Measurements from ENCODE around the gene CLEC4G. TPM values are rescaled to one million over a fixed set of nuclear protein-coding genes. Genes with fewer than 3 reads are reported as not detected.

Gene CLEC4G
- polyA plus RNA-seq, 1 donor from 2014 or later, result not detected

DNA sequence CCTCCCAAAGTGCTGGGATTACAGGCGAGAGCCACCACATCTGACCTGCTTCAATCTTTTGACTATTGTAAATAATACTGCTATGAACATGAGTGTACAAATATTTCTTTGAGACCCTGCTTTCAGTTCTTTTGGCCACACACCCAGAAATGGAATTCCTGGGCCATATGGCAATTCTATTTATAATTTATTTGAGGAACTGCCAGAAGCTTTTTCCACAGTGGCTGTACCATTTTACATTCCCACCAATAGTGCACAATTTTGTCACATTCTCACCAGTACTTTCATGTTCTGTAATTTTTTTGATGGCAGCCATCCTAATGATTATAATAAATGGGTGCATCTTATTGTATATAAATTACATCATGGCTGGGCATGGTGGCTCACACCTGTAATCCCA is 16.2 kb downstream of the CLEC4G start:
- Histone ChIP-seq H4K20me1 (ENCODE audit: insufficient read depth) (no peaks in the 10 kb centered on the region), H3K36me3 (ENCODE audit: insufficient read depth, low read length) (no peaks in the 10 kb centered on the region), H3K9me3 (ENCODE audit: low read length) (no peaks in the 10 kb centered on the region), H3F3A (ENCODE audit: insufficient read depth, low read length, poor library complexity, severe bottlenecking) (no peaks in the 10 kb centered on the region), H3K79me2 (replicated peaks; ENCODE audit: insufficient read depth, low read length) (no peaks in the 10 kb centered on the region), H3K9me2 (ENCODE audit: insufficient read depth, low read length) (no peaks in the 10 kb centered on the region), H2AFZ (ENCODE audit: low read depth, low read length) (no peak overlapping the region), H3K27me3 (ENCODE audit: insufficient read depth, low read depth, low read length) (no peaks in the 10 kb centered on the region), H3K27ac (ENCODE audit: low read length) (no peak overlapping the region), H3K4me2 (ENCODE audit: low read length) (no peak overlapping the region), H3K9ac (ENCODE audit: low read length) (no peak overlapping the region), H3K4me3 (ENCODE audit: low read length) (no peak overlapping the region)
- TF ChIP-seq SMC3 (conservative IDR thresholded peaks at IDR 0.05; ENCODE audit: poor library complexity) (no peak), RAD21 (conservative IDR thresholded peaks at IDR 0.05) (no peak), CTCF (IDR thresholded peaks at IDR 0.05; ENCODE audit: poor library complexity, severe bottlenecking) (no peak), EZH2 (IDR thresholded peaks at IDR 0.05; ENCODE audit: borderline replicate concordance, insufficient read depth, low read length, poor library complexity, severe bottlenecking) (no peak), TAF1 (IDR thresholded peaks at IDR 0.05; ENCODE audit: low read depth) (no peak)
- TF ChIP-seq, protein P1, sequence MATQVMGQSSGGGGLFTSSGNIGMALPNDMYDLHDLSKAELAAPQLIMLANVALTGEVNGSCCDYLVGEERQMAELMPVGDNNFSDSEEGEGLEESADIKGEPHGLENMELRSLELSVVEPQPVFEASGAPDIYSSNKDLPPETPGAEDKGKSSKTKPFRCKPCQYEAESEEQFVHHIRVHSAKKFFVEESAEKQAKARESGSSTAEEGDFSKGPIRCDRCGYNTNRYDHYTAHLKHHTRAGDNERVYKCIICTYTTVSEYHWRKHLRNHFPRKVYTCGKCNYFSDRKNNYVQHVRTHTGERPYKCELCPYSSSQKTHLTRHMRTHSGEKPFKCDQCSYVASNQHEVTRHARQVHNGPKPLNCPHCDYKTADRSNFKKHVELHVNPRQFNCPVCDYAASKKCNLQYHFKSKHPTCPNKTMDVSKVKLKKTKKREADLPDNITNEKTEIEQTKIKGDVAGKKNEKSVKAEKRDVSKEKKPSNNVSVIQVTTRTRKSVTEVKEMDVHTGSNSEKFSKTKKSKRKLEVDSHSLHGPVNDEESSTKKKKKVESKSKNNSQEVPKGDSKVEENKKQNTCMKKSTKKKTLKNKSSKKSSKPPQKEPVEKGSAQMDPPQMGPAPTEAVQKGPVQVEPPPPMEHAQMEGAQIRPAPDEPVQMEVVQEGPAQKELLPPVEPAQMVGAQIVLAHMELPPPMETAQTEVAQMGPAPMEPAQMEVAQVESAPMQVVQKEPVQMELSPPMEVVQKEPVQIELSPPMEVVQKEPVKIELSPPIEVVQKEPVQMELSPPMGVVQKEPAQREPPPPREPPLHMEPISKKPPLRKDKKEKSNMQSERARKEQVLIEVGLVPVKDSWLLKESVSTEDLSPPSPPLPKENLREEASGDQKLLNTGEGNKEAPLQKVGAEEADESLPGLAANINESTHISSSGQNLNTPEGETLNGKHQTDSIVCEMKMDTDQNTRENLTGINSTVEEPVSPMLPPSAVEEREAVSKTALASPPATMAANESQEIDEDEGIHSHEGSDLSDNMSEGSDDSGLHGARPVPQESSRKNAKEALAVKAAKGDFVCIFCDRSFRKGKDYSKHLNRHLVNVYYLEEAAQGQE (IDR thresholded peaks at IDR 0.05; ENCODE audit: borderline replicate concordance), result no peak

- Histone ChIP-seq H3K9me3 (ENCODE audit: low read length) (no peaks in the 10 kb centered on the region), H3K36me3 (ENCODE audit: insufficient read depth, low read length) (no peaks in the 10 kb centered on the region), H3K9ac (ENCODE audit: low read length) (no peak overlapping the region), H3K4me2 (ENCODE audit: low read length) (no peak overlapping the region), H3F3A (ENCODE audit: insufficient read depth, low read length, poor library complexity, severe bottlenecking) (no peaks in the 10 kb centered on the region), H3K79me2 (replicated peaks; ENCODE audit: insufficient read depth, low read length) (no peaks in the 10 kb centered on the region), H3K27ac (ENCODE audit: low read length) (no peak overlapping the region), H4K20me1 (ENCODE audit: insufficient read depth) (no peaks in the 10 kb centered on the region), H3K9me2 (ENCODE audit: insufficient read depth, low read length) (no peaks in the 10 kb centered on the region), H3K4me3 (ENCODE audit: low read length) (no peak overlapping the region), H2AFZ (ENCODE audit: low read depth, low read length) (no peak overlapping the region), H3K27me3 (ENCODE audit: insufficient read depth, low read depth, low read length) (no peaks in the 10 kb centered on the region)
- TF ChIP-seq MXI1 (conservative IDR thresholded peaks at IDR 0.05; ENCODE audit: poor library complexity, severe bottlenecking) (no peak), EZH2 (IDR thresholded peaks at IDR 0.05; ENCODE audit: borderline replicate concordance, insufficient read depth, low read length, poor library complexity, severe bottlenecking) (no peak), EP300 (conservative IDR thresholded peaks at IDR 0.05; ENCODE audit: poor library complexity, severe bottlenecking) (no peak), CTCF (IDR thresholded peaks at IDR 0.05; ENCODE audit: poor library complexity, severe bottlenecking) (no peak), RAD21 (conservative IDR thresholded peaks at IDR 0.05) (no peak), SMC3 (conservative IDR thresholded peaks at IDR 0.05; ENCODE audit: poor library complexity) (no peak), POLR2AphosphoS5 (IDR thresholded peaks at IDR 0.05) (no peak), TAF1 (IDR thresholded peaks at IDR 0.05; ENCODE audit: low read depth) (no peak)
- TF ChIP-seq, protein P1 (IDR thresholded peaks at IDR 0.05; ENCODE audit: borderline replicate concordance), result no peak
Measured at GRCh38 chr19:7710616-7711015, 21.3 kb downstream of the CLEC4G start.

Measured in neural cell (in vitro differentiated cells).